ENCODE data around the gene AWAT2. TPM values are rescaled to one million over a fixed set of nuclear protein-coding genes. Genes with fewer than 3 reads are reported as not detected.

The AWAT2 gene
- total RNA-seq, 8 experiments from 2014 or later: 0.05 to 0.77 (median 0.14) TPM; not detected in 5

DNA sequence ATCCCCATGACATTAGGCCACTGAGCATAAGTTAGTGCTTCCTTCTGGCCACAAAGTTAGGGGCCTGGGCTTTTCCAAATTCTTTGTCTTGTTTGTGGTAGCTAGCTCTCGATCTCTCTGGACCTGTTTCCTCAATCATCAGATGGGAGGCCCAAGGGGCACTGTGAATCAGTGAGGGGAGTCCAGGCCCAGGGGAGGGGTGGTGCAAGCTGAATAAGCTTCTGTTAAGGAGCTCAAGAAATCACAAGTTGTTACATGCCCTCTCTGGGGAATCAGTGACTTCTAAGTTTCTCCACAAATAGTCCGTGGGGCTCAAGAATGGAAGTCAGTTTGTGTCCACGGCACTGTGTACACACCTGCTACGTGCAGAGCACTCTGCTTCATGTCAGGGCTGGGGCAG lies 15.1 kb downstream of the AWAT2 start:
- Histone ChIP-seq H3K4me3 (no peak overlapping the region), H3K27ac (no peak overlapping the region), H3K4me1 (replicated peaks in 1 of 2) (no peaks in the 10 kb centered on the region)
- 80% methylated on average over 1 of the region's 4 CpGs; no CpG with 5 or more reads in 9 of the 10 experiments for WGBS, 10 experiments
- no peak for ATAC-seq (replicated peaks in 6 of 8)
- in situ Hi-C loops (cut with MboI; ENCODE audit: low pct_unique_long_range_greater_than_20kb in 2 of 9, low sequenced_read_pairs in 9 of 9, unreplicated experiment in 9 of 9): loop anchor here in 2 of 9 experiments (10.0 to 25.0 kb wide), 2 partner anchors 60 to 497 kb away; no protein-coding TSS in a partner anchor

DNA sequence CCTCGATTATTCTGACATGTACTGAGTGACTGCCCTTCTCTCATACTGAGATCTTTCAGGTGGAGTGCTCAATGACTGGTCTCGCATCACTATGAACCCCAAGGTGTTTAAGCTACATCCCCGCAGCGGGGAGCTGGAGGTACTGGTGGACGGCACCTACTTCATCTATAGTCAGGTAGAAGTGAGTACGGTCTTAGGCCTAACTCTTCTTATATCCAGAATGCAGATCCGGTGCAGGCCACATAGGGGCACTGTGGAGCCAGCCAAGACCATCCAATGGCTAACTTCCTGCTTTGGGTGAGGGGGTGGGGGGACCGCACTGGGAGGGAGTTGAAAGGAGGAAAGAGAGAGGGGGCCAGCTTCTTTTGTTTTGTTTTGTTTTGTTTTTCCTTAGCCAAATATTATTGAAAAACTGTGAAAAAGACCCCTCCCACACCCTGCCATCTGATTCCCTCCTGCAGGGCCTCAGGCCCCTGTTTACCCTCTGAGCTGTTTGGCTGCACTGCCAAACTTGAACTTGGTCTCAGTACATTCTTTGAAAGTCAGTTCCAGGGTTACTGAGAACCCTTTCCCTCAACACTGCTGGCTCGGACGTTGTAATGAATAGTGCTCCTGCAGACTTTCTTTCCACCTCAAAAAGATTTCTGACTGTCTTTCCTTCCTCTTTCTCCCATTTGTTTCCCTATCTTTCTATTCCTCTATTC lies 16.2 kb downstream of the AWAT2 start:
- no peaks in the 10 kb centered on the region for H3K4me1 ChIP-seq (replicated peaks in 1 of 2)
- whole genome bisulfite sequencing, 10 experiments: 30 to 100% (median 47%) methylated on average over 1 to 5 of the region's 10 CpGs; no CpG with 5 or more reads in 7 of the 10 experiments
- in situ Hi-C loops (cut with MboI; ENCODE audit: low pct_unique_long_range_greater_than_20kb in 2 of 9, low sequenced_read_pairs in 9 of 9, unreplicated experiment in 9 of 9): loop anchor here in 2 of 9 experiments (10.0 to 25.0 kb wide), 2 partner anchors 61 to 496 kb away; no protein-coding TSS in a partner anchor

DNA sequence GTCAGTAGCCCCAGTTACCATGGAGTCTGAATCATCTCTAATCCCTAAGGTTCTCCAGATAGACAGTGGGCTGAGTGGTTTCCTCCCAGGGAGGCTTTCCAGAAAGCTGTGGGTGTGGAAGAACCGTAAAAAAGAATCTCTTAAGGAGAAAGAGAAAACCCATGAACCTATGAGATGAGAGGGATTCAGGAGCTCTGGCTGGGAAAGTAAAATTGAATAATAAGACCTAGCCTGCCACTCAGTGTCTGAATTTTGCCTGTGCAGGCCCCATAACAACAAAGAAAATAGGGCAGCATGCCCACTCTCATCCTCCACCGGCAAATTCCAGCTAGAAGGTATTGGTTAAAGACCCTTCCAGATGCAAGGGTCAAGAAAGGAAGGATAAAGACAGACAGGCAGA lies 16.9 kb downstream of the AWAT2 start:
- H3K4me3 ChIP-seq: no peak overlapping the region
- in situ Hi-C loops (cut with MboI; ENCODE audit: low pct_unique_long_range_greater_than_20kb in 2 of 9, low sequenced_read_pairs in 9 of 9, unreplicated experiment in 9 of 9): loop anchor here in 2 of 9 experiments (10.0 to 25.0 kb wide), 2 partner anchors 62 to 495 kb away; no protein-coding TSS in a partner anchor
- no peaks in the 10 kb centered on the region for H3K4me1 ChIP-seq (replicated peaks in 1 of 2)
- peak in 1 of 8 experiments; percentile 47 for ATAC-seq (replicated peaks in 6 of 8)
- WGBS, 10 experiments: 13 to 80% methylated on average over 1 to 2 of the region's 2 CpGs; no CpG with 5 or more reads in 8 of the 10 experiments
- H3K27ac ChIP-seq: no peak overlapping the region

More for the DNA sequence above, 16.2 kb downstream of the AWAT2 start:
- H3K4me3 ChIP-seq: no peak overlapping the region
- ATAC-seq (replicated peaks in 6 of 8): peak in 4 of 8 experiments; percentile 23 to 75 (median 53)
- H3K27ac ChIP-seq: no peak overlapping the region

DNA sequence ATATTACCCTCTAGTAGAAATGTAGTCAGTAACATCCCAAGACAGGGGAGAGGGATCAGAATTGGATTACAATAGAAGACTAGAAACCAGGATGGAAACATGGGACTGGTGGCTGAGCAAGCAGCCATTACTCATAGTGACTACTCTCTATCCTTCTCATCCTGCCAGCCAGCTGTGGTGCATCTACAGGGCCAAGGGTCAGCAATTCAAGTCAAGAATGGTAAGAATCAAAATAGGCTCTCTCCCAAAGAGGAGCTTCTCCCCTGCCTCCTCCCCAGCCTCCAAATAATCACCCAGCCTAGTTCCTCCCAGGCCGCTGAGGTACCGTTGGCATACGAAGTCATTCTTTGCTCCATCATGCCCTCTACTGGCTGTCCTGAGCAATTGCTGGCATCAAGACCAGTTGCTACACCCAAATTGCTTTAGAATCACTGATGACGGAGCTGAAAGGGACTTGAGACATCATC lies 19.4 kb downstream of the AWAT2 start:
- in situ Hi-C loops (cut with MboI; ENCODE audit: low pct_unique_long_range_greater_than_20kb in 2 of 9, low sequenced_read_pairs in 9 of 9, unreplicated experiment in 9 of 9): loop anchor here in 2 of 9 experiments (10.0 to 25.0 kb wide), 2 partner anchors 64 to 493 kb away; no protein-coding TSS in a partner anchor
- Histone ChIP-seq H3K4me1 (replicated peaks in 1 of 2) (no peaks in the 10 kb centered on the region), H3K27ac (no peak overlapping the region), H3K4me3 (no peak overlapping the region)
- ATAC-seq (replicated peaks in 6 of 8): peak; percentile 43 to 77 (median 67)
- WGBS, 10 experiments: 0 to 22% (median 17%) methylated on average over 1 to 2 of the region's 4 CpGs; no CpG with 5 or more reads in 7 of the 10 experiments

DNA sequence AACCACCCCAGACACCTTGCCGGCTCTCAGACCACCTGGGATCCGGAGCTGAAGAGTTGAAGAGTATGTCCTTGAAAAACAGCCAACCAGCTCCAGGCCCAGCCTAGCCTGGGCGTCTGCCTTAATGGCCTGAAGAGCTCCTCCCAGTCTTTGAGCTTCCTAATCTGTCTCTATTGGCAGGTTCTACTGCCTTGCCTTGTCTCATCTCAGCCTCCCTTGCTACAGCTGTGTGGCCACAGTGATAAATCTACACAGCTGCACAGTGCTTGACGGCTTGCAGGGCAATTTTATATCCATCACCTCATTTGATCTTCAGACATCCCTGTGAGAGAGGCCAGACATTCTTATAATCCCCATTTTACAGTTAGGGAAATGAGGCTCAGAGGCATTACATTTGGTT lies 19.9 kb downstream of the AWAT2 start:
- no peak overlapping the region for H3K27ac ChIP-seq
- H3K4me1 ChIP-seq (replicated peaks in 1 of 2): no peaks in the 10 kb centered on the region
- 0 to 30% (median 0%) methylated on average over 1 to 2 of the region's 4 CpGs; no CpG with 5 or more reads in 7 of the 10 experiments for WGBS, 10 experiments
- ATAC-seq (replicated peaks in 6 of 8): peak in 3 of 8 experiments; percentile 38 to 85 (median 60)
- in situ Hi-C loops (cut with MboI; ENCODE audit: low pct_unique_long_range_greater_than_20kb in 2 of 9, low sequenced_read_pairs in 9 of 9, unreplicated experiment in 9 of 9): loop anchor here in 2 of 9 experiments (10.0 to 25.0 kb wide), 2 partner anchors 65 to 493 kb away; no protein-coding TSS in a partner anchor
- H3K4me3 ChIP-seq: no peak overlapping the region

DNA sequence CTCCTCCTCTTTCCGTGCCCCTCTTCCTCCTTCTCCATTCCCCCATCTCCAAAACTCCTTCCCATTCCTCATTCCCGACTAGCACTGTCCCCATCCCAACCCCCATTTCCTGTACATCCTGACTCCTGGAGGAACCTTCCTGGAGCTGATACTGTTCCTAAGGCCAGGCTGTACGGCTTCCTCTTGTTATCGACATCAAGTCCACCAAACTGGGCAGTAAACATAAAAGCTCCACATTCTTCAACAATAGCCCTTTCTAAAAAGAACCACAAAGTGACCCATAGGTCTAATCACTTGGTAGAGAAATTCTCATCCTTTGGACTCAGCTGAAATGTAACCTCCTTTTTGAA lies 22.9 kb downstream of the AWAT2 start:
- Histone ChIP-seq H3K4me3 (no peak overlapping the region), H3K4me1 (replicated peaks in 1 of 2) (no peaks in the 10 kb centered on the region), H3K27ac (no peak overlapping the region)
- ATAC-seq (replicated peaks in 6 of 8): no peak
- WGBS, 10 experiments: 33 to 80% (median 62%) methylated on average over 1 to 3 of the region's 4 CpGs; no CpG with 5 or more reads in 6 of the 10 experiments
- in situ Hi-C loops (cut with MboI; ENCODE audit: low pct_unique_long_range_greater_than_20kb in 2 of 9, low sequenced_read_pairs in 9 of 9, unreplicated experiment in 9 of 9): loop anchor here in 2 of 9 experiments (25.0 kb wide), 1 partner anchor 490 kb away; no protein-coding TSS in a partner anchor

DNA sequence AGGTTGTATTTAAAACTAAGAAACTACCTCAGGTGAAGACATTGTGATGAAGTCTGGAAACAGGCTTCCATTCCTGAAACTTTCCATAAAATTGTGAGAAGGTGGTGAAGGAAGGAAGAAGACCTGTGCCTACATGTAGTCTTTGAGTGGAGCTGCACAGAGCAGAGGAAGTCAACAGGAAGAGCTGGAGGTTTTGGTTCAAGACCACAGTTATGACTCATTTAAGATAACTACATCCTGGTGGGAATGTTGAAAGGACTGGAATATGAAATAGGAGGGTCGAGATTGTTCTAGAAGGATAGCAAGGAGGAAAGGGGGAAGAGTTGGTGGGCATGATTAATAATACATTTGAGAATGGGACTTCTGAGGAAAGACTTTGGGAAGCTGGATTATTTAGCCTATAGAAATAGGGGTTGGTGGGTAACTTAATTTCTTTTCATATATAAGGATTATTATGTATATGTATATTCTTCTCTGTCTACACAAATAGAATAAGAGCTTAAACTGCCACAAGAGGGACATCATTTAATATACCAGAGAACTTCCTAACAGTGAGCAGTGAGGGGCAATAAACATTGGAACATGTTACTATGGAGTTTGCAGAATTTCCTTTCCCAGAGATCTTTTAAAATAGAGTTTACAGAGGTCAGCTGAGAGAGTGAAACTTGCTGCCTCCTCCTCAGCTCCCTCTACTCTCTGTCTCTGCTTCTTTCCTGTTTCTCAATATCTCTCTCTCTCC lies 23.5 kb downstream of the AWAT2 start:
- in situ Hi-C loops (cut with MboI; ENCODE audit: low pct_unique_long_range_greater_than_20kb in 2 of 9, low sequenced_read_pairs in 9 of 9, unreplicated experiment in 9 of 9): loop anchor here in 2 of 9 experiments (25.0 kb wide), 1 partner anchor 489 kb away; no protein-coding TSS in a partner anchor
- no peak for ATAC-seq (replicated peaks in 6 of 8)
- WGBS, 10 experiments: 0 to 83% (median 20%) methylated on average over 1 of the region's 1 CpG; no CpG with 5 or more reads in 5 of the 10 experiments

DNA sequence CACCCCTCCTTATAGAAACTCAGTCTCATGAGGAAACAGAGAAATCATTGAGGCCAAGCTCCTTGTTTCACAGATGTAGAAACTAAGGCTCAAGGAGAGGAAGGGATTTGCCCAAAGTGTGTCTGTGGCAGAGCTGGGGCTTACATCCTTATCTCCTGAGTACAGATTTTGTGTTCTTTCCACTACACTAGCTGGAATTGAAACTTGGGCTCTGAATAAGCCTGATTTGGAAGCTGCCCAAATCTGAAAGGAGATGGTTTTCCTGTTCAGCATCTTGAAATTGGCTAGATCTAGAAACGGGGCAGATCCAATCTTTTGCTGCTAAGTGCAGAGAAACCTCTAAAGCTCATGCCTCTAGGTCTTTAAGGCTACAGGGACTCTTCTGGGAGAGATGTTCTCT lies 24.3 kb downstream of the AWAT2 start:
- no peak overlapping the region for H3K4me3 ChIP-seq
- no peaks in the 10 kb centered on the region for H3K4me1 ChIP-seq (replicated peaks in 1 of 2)
- 29 to 50% methylated on average over 1 of the region's 1 CpG; no CpG with 5 or more reads in 8 of the 10 experiments for WGBS, 10 experiments
- in situ Hi-C loops (cut with MboI; ENCODE audit: low pct_unique_long_range_greater_than_20kb in 2 of 9, low sequenced_read_pairs in 9 of 9, unreplicated experiment in 9 of 9): loop anchor here in 2 of 9 experiments (25.0 kb wide), 1 partner anchor 488 kb away; no protein-coding TSS in a partner anchor
- no peak for ATAC-seq (replicated peaks in 6 of 8)
- H3K27ac ChIP-seq: no peak overlapping the region

More for the DNA sequence above, 23.5 kb downstream of the AWAT2 start:
- H3K4me3 ChIP-seq: no peak overlapping the region
- H3K4me1 ChIP-seq (replicated peaks in 1 of 2): no peaks in the 10 kb centered on the region
- no peak overlapping the region for H3K27ac ChIP-seq

DNA sequence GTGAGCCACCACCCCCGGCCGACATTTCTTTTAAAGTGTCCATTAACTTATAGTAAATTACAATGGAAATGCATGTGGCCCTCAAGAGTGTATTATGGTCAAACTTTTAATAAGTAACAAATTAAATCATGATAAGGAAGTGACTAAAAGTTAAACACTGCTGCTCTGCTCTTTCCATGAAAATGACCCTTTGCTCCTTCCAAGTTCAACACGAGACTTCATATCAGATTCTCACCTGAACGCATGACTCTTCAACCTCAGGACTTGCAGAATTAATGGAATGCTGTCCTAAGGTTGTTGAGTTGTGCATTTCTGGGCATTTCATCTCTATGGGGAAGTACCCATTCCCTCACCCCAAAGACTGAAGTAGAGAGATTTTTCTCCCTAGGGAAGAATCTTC lies 27.1 kb downstream of the AWAT2 start:
- Histone ChIP-seq H3K27ac (no peak overlapping the region), H3K4me3 (no peak overlapping the region), H3K4me1 (replicated peaks in 1 of 2) (no peaks in the 10 kb centered on the region)
- in situ Hi-C loops (cut with MboI; ENCODE audit: low pct_unique_long_range_greater_than_20kb in 2 of 9, low sequenced_read_pairs in 9 of 9, unreplicated experiment in 9 of 9): no loop called here
- no peak for ATAC-seq (replicated peaks in 6 of 8)
- WGBS, 10 experiments: 28 to 100% (median 74%) methylated on average over 1 to 4 of the region's 4 CpGs; no CpG with 5 or more reads in 7 of the 10 experiments

DNA sequence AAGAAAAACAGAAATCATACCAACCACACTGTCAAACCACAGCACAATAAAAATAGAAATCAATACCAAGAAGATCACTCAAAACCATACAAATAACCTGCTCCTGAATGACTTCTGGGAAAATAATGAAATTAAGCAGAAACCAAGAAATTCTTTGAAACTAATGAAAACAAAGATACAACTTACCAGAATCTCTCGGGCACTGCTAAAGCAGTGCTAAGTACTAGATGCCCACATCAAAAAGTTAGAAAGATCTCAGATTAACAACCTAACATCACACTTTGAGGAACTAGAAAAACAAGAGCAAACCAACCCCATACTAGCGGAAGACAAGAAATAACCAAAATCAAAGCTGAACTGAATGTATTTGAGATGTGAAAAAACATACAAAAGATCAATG lies 33.2 kb downstream of the AWAT2 start:
- 62 to 100% (median 80%) methylated on average over 1 to 2 of the region's 2 CpGs; no CpG with 5 or more reads in 2 of the 10 experiments for WGBS, 10 experiments
- no peaks in the 10 kb centered on the region for H3K4me1 ChIP-seq (replicated peaks in 1 of 2)
- H3K27ac ChIP-seq: no peak overlapping the region
- in situ Hi-C loops (cut with MboI; ENCODE audit: low pct_unique_long_range_greater_than_20kb in 2 of 9, low sequenced_read_pairs in 9 of 9, unreplicated experiment in 9 of 9): no loop called here
- no peak for ATAC-seq (replicated peaks in 6 of 8)
- no peak overlapping the region for H3K4me3 ChIP-seq

DNA sequence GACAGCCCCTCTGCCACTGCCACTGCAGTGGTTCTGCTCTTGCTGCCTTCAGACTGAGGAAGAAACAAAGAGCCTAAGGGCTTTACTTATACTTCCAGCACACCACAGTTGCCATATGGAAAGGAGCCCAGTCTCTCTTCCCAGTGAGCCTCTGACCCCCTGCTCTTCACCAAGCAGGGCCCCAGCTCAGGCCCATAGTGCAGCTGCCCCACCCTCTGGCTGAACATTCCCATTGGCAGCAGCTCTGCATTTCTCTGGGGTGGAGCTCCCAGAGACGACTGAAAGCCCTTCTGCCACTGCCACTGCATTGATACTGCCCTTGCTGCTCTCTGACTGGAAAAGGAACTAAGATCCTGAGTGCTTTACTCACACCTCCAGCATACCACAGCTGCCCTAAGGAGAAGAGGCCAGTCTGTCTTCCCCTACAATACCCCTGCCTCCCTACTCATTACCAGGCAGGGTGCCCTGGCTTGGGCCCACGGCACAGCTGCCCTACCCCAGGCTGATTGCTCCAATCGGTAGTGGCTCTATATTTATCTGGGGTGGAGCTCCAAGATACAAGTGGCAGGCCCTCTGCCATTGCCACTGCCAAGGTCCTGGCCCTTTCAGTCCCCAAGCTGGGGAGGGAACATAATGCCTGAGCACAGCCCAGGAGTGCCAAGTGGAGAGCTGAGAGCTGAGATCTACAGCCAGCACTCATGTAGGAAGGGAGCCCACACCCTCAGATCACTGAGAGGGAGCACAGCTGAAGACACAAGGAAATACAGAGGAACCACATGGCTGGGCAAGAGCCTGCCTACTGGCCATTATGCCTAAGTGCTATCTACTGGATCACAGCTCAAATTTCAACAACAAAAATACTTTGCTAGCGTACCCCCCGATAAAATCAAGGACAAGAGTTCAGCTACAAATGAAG lies 36.0 kb downstream of the AWAT2 start:
- H3K27ac ChIP-seq: no peak overlapping the region

DNA sequence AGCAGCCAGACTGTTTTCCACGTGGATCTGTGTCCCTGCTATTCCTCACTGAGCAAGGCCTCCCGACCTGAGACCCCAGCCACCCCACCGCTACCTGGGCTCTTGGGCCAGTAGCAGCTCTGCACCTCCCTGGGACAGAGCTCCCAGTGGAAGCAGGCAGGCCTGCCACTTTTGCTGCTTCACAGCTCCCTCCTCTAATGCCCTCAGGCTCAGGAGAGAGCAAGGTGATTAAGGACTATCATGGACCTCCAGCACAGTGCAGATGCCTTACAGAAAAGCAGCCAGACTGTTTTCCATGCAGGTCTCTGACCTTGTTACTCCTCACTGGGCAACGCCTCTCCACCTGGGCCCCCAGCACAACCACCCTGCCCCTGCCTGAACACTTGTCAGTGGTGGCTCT lies 37.0 kb downstream of the AWAT2 start:
- H3K27ac ChIP-seq: no peak overlapping the region
- H3K4me1 ChIP-seq (replicated peaks in 1 of 2): no peaks in the 10 kb centered on the region
- in situ Hi-C loops (cut with MboI; ENCODE audit: low pct_unique_long_range_greater_than_20kb in 2 of 9, low sequenced_read_pairs in 9 of 9, unreplicated experiment in 9 of 9): no loop called here
- 12 to 50% methylated on average over 2 to 3 of the region's 4 CpGs; no CpG with 5 or more reads in 8 of the 10 experiments for WGBS, 10 experiments
- no peak for ATAC-seq (replicated peaks in 6 of 8)
- no peak overlapping the region for H3K4me3 ChIP-seq

More for the DNA sequence above, 36.0 kb downstream of the AWAT2 start:
- H3K4me1 ChIP-seq (replicated peaks in 1 of 2): no peaks in the 10 kb centered on the region
- ATAC-seq (replicated peaks in 6 of 8): peak in 6 of 8 experiments; percentile 20 to 97 (median 78)
- no peak overlapping the region for H3K4me3 ChIP-seq
- WGBS, 10 experiments: 0 to 100% (median 80%) methylated on average over 1 to 5 of the region's 5 CpGs; no CpG with 5 or more reads in 5 of the 10 experiments
- in situ Hi-C loops (cut with MboI; ENCODE audit: low pct_unique_long_range_greater_than_20kb in 2 of 9, low sequenced_read_pairs in 9 of 9, unreplicated experiment in 9 of 9): no loop called here

Data from motor neuron (in vitro differentiated cells).